T-helper 2 cell treated with Interferon-gamma antibody and Interleukin-4, amounts not matched to agents 5 μg/mL and 100 μg/mL, for 36 hours (primary cell): Measurements from ENCODE around the gene ALK.

Experiments
- DNase-seq: peaks from one replicate; pipeline ENCODE4 v3.0.0; 2021; ENCODE audit warnings: low spot score
- H3K27ac Mint-ChIP-seq: one replicate; pipeline ENCODE4 v1.8.0; 2021; ENCODE audit warnings: mild to moderate bottlenecking, mixed read lengths
- H3K27me3 Mint-ChIP-seq: one replicate; pipeline ENCODE4 v1.8.0; 2021; ENCODE audit warnings: low read depth, mixed read lengths
- H3K36me3 Mint-ChIP-seq: one replicate; pipeline ENCODE4 v1.8.0; 2021; ENCODE audit warnings: low read depth, mixed read lengths
- H3K4me1 Mint-ChIP-seq: one replicate; pipeline ENCODE4 v1.8.0; 2021; ENCODE audit warnings: low read depth, mixed read lengths
- H3K4me3 Mint-ChIP-seq: one replicate; pipeline ENCODE4 v1.8.0; 2022; ENCODE audit warnings: mild to moderate bottlenecking, moderate library complexity, mixed read lengths
- H3K9me3 Mint-ChIP-seq: one replicate; pipeline ENCODE4 v1.8.0; 2021; ENCODE audit warnings: mixed read lengths

Gene ALK

DNA sequence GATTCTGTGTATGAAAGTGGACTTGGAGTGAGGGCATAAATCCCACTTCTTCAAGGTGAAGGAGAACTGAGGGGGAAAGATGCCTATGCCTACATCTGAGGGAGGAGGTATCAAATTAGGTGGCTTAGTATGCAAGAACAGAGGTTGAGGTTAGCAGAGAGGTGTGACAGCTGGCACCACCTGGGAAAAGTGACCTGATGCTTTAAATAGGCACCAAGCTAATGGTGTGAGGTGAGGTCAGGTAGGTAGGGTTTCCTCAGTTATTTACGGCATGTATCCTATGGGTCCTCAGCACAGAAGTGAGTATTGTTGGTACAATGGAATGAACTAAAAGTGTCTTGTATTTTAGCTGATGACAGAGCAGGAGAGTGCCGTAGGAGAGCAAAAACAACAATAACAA lies 439.0 kb downstream of the ALK start:
- H3K4me1 Mint-ChIP-seq: no peaks in the 10 kb centered on the region
- H3K27me3 Mint-ChIP-seq: peaks cover 16% of the 10 kb centered on the region
- H3K27ac Mint-ChIP-seq: no peak overlapping the region
- DNase-seq: no peak
- H3K36me3 Mint-ChIP-seq: no peaks in the 10 kb centered on the region
- no peak overlapping the region for H3K4me3 Mint-ChIP-seq
- no peaks in the 10 kb centered on the region for H3K9me3 Mint-ChIP-seq

DNA sequence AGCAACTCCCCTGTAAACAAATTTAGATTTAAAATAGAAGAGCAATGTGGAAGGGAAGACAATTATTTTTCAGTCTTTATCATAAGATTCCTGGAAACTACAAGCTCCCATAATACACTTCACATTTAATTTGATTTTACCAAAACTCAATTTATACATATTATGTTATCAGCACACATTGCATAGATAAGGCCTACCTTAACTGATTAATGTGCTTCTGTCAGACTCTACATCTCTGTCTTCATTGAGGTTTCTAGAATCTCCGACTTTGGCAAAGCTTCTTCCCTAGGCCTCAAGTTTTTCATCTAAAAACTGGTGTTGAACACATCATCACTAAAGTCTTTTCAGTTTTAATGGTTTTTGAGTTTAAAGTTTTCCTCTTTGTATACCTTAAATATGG lies 440.1 kb downstream of the ALK start:
- Mint-ChIP-seq H3K27me3 (peaks cover 16% of the 10 kb centered on the region), H3K27ac (no peak overlapping the region), H3K36me3 (no peaks in the 10 kb centered on the region), H3K4me3 (no peak overlapping the region), H3K4me1 (no peaks in the 10 kb centered on the region), H3K9me3 (no peaks in the 10 kb centered on the region)
- DNase-seq: no peak

DNA sequence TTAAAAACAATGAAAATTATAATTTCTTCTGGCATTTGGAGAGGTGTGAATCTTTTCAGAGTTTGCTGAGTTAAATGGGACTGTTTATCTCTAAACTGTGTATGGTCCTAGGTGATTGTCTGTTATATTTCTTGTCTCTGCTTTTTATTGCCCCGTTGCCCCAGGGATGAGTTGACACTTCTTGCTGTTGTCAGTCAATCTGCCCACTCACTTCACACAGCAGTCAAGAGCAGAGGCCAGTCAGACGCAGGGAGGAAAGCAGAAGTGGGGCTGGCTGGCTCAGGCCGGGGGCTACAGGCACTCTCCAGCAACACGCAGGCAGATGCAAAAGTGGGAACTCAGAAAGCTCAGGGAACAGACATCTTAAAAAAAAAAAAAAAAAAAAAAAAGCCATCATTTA lies 441.0 kb downstream of the ALK start:
- no peaks in the 10 kb centered on the region for H3K36me3 Mint-ChIP-seq
- peaks cover 16% of the 10 kb centered on the region for H3K27me3 Mint-ChIP-seq
- no peaks in the 10 kb centered on the region for H3K4me1 Mint-ChIP-seq
- no peak overlapping the region for H3K27ac Mint-ChIP-seq
- no peak for DNase-seq
- no peaks in the 10 kb centered on the region for H3K9me3 Mint-ChIP-seq
- H3K4me3 Mint-ChIP-seq: no peak overlapping the region

DNA sequence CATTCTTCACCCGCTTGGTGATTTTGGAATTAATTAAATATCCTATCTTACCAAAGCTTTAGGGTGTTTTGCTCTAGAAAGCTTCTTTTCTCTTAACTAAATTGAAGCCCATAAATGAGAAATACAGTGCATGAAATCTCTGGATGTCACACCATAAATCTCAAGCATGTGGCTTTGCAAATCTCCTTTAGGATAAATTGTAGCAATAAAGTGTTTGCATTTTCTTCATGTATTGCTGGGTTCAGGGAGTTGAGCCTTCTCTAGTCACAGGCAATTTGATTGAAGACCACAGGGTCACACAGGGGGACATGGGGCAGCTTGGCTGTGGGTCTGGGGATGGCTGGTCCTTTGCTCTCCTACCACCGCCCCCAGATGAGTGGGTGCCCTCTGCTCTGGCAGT lies 442.0 kb downstream of the ALK start:
- H3K36me3 Mint-ChIP-seq: no peaks in the 10 kb centered on the region
- H3K27ac Mint-ChIP-seq: no peak overlapping the region
- no peaks in the 10 kb centered on the region for H3K9me3 Mint-ChIP-seq
- H3K27me3 Mint-ChIP-seq: peaks cover 10% of the 10 kb centered on the region
- DNase-seq: no peak
- no peaks in the 10 kb centered on the region for H3K4me1 Mint-ChIP-seq
- no peak overlapping the region for H3K4me3 Mint-ChIP-seq

DNA sequence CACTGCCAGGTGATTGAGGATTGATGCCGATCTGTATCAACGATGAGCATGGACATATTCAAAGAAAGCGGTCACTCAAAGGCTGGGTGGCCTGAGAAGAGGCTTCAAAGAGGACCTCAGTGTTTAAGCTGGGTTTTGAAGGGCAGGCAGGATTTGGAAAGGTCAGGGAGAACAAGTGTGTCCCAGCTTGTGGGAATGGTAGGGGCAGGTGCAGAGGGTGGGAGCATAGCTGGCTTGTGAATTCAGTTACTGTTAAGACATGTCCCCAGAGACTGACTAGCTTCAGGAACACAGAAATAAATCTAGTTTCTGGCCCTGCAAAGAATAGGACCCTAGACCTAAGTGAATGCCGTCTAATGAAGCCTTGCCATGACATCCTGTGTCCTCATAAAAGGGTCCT lies 442.7 kb downstream of the ALK start:
- no peaks in the 10 kb centered on the region for H3K9me3 Mint-ChIP-seq

DNA sequence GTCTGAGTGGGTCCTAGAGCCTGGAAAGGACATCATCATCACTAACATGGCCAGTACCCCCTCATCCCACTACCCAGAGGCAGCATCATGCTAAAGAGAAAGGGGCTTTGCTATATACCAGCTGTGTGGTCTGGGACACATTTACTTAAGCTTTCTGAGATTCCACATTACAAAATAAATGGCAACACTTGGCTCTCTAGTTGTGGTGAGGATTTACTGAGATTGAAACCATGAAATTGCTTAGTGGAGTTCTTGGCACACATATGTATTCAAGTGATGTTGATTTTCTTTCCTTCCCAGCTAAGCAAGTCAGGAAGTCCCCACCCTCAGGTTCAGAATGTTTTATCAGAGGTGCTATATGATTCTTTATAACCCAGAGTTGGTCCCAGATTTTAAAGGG lies 444.2 kb downstream of the ALK start:
- DNase-seq: no peak
- Mint-ChIP-seq H3K27ac (no peak overlapping the region), H3K4me1 (no peaks in the 10 kb centered on the region), H3K36me3 (no peaks in the 10 kb centered on the region), H3K4me3 (no peak overlapping the region), H3K9me3 (no peaks in the 10 kb centered on the region), H3K27me3 (peaks cover 4% of the 10 kb centered on the region)

More for the DNA sequence above, 442.7 kb downstream of the ALK start:
- Mint-ChIP-seq H3K27ac (no peak overlapping the region), H3K4me3 (no peak overlapping the region), H3K36me3 (no peaks in the 10 kb centered on the region), H3K27me3 (peaks cover 8% of the 10 kb centered on the region), H3K4me1 (no peaks in the 10 kb centered on the region)
- DNase-seq: no peak

DNA sequence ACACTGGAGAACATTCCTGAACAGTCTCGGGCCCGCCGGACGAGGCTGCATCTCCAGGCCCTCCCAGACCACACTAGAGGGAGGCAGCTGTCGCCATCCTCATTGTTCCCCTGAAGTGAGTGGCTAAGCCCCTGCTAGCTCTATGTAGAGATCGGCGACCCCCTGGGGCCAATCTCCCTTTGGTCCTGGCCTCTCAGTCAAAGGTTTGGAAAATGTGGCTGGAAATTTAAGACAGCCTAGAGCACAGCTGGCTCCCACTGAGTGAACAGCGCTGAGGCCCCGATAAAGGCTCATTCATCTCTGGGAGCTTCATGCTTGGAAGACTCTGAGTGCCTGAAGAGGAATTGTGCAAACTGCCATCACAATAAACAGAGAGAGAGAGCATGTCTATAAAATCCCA lies 445.9 kb downstream of the ALK start:
- Mint-ChIP-seq H3K27me3 (peaks cover 2% of the 10 kb centered on the region), H3K36me3 (no peaks in the 10 kb centered on the region), H3K4me1 (no peaks in the 10 kb centered on the region), H3K9me3 (peaks cover 1% of the 10 kb centered on the region), H3K27ac (no peak overlapping the region), H3K4me3 (no peak overlapping the region)
- DNase-seq: no peak

DNA sequence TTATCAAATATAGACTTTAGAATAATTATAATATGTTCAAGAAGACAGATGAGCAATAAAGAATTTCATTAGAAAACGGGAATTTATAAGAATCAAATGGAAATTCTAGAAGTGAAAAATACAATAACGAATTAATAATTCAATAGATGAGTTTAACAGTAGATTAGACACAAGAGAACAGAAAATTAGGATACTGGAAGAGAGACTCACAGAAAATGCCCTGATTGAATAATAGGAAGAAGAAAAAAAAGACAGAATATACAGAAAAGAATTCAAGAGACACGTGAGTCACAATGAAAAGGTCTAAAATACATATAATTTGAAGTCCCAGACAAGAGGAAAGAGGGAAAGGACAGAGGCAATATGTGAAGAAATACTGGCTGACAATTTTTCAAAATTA lies 451.4 kb downstream of the ALK start:
- Mint-ChIP-seq H3K9me3 (peaks cover 14% of the 10 kb centered on the region), H3K4me3 (no peak overlapping the region), H3K36me3 (no peaks in the 10 kb centered on the region), H3K27me3 (no peaks in the 10 kb centered on the region), H3K27ac (no peak overlapping the region), H3K4me1 (no peaks in the 10 kb centered on the region)
- no peak for DNase-seq

DNA sequence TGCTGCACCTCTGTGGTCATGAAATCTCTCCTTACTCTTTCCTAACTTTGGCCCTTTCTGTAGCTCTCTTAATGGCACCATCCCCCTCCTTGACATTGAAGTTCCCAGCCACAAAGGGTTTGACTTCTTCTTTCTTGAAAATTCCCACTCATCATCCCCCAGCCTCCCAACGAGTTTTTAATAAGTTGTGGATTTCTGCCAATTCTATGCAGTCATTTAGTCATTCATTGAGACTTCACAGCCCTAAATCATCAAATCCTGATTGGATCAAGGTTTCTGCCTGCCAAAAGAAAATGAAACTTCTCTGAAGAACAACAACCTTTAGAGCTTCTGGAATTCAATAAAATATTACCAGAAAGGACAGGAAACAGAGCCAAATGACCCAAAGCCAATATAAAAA lies 451.9 kb downstream of the ALK start:
- H3K4me1 Mint-ChIP-seq: no peaks in the 10 kb centered on the region
- no peak overlapping the region for H3K4me3 Mint-ChIP-seq
- H3K9me3 Mint-ChIP-seq: peaks cover 14% of the 10 kb centered on the region
- H3K27me3 Mint-ChIP-seq: no peaks in the 10 kb centered on the region
- no peak for DNase-seq
- no peak overlapping the region for H3K27ac Mint-ChIP-seq
- H3K36me3 Mint-ChIP-seq: no peaks in the 10 kb centered on the region

DNA sequence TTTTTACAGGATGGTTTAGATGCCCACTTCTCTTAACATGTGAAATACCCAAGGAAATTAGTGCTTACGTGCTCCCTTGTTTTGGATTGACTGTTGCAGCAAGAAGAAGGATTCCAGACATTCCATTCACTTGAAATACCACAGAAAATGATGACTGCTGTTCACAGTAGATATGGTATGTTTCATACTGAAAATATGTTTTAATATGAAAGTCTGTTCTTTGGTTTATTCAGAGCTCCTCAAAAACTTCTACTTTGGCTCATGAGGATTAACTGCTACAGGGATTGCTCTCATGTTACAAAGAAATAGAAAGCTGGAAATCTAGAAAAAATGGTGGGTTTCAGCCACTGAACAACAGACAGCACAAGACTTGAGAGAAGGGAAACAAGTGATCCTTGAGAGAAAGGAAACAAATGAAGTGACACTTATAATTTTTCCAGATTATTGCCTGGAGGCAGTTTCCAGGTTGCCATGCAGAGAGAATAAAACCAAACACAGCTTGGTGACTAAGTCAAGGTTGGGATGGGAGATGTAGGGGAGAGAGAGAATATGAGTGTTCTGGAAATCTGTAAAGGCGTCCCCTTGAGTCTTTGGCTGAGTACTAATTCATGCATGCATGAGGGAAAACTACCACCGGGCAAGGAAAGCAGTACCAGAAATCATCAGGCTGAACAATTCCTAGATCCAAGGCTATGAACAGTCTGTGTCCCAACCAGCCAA lies 458.0 kb downstream of the ALK start:
- no peak overlapping the region for H3K27ac Mint-ChIP-seq
- H3K27me3 Mint-ChIP-seq: peaks cover 5% of the 10 kb centered on the region
- no peaks in the 10 kb centered on the region for H3K4me1 Mint-ChIP-seq
- no peak for DNase-seq
- H3K4me3 Mint-ChIP-seq: no peak overlapping the region
- H3K9me3 Mint-ChIP-seq: no peaks in the 10 kb centered on the region
- H3K36me3 Mint-ChIP-seq: no peaks in the 10 kb centered on the region

DNA sequence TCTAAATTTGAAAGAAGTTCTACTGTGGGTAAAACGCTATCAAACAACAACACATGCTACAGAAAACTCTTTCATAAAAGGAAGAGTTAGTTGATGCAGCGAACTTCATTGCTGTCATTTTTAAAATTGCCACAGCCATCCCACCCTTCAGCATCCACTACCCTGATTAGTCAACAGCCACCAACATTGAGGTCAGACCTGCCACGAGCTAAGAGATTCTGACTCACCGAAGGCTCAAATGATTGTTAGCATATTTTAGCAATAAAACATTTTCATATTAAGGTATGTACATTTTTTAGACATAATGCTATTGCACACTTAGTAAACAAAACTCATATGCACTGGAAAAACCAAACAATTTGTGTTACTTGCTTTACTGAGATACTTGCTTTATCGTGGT lies 459.1 kb downstream of the ALK start:
- Mint-ChIP-seq H3K4me3 (no peak overlapping the region), H3K27me3 (peaks cover 5% of the 10 kb centered on the region), H3K27ac (no peak overlapping the region), H3K9me3 (no peaks in the 10 kb centered on the region), H3K36me3 (no peaks in the 10 kb centered on the region), H3K4me1 (no peaks in the 10 kb centered on the region)
- no peak for DNase-seq

DNA sequence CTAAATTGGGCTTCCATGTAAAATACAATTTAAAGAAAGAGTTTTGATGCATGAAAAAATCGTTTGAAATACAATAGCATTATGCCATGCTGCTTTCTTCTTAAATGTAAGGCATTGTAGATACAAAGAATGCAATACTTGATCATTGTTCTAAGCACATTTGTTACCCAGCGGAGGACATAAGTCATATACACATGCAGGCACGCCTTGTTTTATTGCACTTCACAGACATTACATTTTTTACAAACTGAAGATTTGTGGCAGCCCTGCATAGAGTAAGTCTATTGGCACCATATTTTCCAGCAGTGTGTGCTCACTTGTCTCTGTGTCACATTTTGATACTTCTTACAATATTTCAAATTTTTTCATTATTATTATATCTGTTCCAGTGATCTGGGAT lies 461.2 kb downstream of the ALK start:
- Mint-ChIP-seq H3K4me3 (no peak overlapping the region), H3K27ac (no peak overlapping the region), H3K4me1 (no peaks in the 10 kb centered on the region), H3K36me3 (no peaks in the 10 kb centered on the region), H3K9me3 (no peaks in the 10 kb centered on the region), H3K27me3 (peaks cover 10% of the 10 kb centered on the region)
- DNase-seq: no peak

DNA sequence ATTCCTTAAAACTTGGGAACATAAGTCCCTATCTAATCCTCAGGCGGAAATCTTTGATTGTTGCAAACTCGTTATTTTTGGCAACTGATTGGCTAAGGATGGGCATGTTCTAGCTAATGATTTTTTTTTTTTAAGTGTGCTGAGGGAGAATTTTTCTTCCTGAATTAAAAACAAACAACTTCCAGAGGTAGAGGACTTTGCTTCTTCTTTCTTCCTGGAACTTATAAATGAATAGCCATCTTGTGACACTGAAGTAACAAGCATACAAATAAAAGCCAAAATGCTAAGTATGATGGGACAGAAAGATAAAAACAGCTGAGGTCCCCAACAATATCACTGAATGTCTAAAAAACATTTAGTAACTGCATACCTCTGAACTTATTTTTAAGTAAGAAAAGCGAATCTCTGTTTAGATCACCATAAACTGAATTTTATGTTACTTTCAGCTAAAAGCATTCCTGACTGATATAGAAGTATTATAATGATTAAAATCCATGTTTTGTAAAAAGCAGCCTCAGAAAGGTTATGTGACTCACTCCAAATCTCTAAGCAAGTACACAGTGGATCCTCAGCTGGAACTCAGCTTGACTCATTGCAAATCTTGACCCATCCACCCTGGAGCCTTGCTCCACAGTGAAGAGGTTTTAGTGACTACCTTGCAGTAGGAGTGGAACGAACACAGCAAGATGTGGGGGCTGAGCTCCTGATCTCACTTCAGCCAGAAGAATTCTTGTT lies 461.8 kb downstream of the ALK start:
- no peak overlapping the region for H3K27ac Mint-ChIP-seq
- DNase-seq: no peak
- H3K4me1 Mint-ChIP-seq: no peaks in the 10 kb centered on the region
- no peaks in the 10 kb centered on the region for H3K9me3 Mint-ChIP-seq
- H3K4me3 Mint-ChIP-seq: no peak overlapping the region
- peaks cover 10% of the 10 kb centered on the region for H3K27me3 Mint-ChIP-seq
- no peaks in the 10 kb centered on the region for H3K36me3 Mint-ChIP-seq

DNA sequence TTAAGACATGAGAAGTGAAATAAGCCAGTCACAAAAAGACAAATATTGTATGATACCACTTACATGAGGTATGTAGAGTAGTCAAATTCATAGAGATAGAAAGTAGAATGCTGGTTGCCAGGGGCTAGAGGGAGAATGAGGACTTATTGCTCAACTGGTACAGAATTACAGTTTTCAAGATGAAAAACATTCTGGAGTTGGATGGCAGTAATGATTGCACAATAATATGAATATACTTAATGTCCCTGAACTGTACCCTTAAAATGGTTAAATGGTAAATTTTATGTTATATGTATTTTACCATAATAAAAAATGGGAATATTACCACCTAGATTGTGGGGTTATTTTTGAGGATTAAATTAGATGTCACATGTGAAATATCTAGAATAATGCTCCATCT lies 465.0 kb downstream of the ALK start:
- Mint-ChIP-seq H3K4me1 (no peaks in the 10 kb centered on the region), H3K9me3 (no peaks in the 10 kb centered on the region), H3K27me3 (peaks cover 8% of the 10 kb centered on the region), H3K4me3 (no peak overlapping the region), H3K36me3 (no peaks in the 10 kb centered on the region), H3K27ac (no peak overlapping the region)
- no peak for DNase-seq
